Fibroblast of gingiva (primary cell): Measurements from ENCODE around the gene RPGR.

Experiments
- DNase-seq: peaks from one replicate; pipeline ENCODE4 v3.0.0-alpha.2; 2011; ENCODE audit warnings: low read depth

RPGR gene

DNA sequence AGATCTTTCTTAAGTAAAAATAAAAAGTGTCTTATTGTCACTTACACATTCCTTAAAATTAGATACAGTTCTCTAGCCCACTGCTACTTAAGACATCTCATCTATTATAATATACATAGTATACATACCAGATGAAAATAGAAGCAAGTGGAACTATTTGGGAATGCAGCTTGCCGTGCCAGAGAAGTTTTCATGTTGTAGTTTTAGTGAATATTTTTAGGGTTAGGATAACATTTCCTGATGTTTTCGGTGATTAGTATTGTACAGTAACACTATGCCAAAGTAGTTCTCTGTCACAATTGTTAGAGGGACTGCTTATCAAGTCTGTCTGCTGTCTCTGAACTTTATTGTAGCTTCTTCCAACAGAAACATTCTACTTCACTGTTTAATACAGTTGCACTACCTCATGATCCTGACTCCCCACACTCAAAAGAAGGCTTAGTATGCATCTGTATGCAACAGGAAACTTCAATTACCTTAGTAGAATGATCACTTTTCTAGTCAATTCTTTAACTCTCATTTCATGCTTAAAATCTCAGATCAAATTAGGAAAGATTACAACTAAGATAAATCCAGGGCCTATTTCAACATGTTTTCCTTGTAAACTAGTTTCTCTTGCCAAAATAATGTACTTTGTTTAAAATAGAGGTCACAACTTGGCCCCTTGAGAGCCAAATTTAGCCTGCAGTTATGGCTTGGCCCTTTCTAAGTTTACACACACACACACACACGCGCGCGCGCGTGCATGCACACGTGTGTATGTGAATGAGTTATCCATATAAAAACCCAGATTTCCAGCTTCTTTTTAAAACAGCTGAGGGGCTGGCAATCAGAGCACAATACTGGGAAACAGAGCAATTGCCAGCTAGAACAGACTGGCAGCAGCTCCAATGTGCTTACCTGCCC lies 64.3 kb downstream of the RPGR start:
- peak; percentile 75 for DNase-seq

DNA sequence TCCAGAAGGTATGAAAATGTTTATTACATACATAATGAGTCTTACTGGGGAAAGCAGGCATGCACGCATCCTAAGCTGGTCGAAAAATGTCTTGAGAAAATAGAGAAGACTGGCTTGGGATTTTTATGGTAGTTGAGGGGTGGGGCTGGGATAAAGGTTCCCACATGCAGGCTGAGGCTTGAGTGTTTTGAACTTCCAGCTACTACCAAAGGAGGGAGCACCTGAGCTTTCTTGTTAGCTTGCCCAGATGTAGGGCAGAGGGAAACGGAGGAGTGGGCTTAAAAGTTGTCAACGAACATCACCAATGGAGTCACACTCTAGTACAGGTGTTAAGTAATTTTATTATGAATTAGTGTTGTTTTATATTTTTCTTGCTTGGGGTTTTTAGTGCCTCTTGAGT lies 67.1 kb downstream of the RPGR start:
- DNase-seq: no peak

DNA sequence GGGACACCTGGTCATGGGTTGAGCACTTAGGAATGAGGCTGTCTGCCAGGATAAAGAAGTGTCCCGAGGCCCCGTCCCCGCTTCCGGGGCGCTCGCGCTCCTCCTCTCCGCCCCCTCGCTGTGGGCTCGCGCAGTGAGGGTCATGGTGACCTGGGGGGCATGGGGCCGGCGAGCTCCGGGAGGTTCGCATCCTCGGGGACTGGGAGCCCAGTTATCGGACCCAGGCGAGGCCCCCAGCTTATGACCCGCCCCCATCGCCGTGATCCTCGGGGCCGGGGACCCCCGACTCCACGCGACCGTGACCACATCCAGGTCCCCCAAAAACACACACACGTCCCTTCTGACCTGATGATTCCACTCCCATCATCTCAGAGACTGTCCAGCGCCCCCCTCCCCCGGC lies 71.3 kb downstream of the RPGR start:
- DNase-seq: no peak

DNA sequence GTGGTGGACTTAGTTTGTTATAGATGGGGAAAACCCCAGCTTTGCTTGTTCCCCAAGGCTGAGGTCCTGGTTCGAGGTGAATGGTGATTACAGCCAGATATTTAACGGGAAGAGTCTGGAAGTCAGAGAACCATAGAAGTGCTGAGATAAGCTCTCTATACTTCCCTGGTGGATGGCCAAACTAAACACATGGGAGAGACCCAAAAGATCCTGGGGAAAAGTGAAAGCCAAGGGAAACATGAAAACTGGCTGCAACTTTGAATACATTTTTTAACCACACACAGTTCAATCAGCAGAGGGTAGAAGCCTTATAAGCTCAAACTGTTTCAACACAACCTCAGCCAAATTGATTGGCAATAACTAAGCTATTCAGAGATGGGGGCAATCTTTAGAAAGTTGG lies 77.3 kb downstream of the RPGR start:
- DNase-seq: no peak

DNA sequence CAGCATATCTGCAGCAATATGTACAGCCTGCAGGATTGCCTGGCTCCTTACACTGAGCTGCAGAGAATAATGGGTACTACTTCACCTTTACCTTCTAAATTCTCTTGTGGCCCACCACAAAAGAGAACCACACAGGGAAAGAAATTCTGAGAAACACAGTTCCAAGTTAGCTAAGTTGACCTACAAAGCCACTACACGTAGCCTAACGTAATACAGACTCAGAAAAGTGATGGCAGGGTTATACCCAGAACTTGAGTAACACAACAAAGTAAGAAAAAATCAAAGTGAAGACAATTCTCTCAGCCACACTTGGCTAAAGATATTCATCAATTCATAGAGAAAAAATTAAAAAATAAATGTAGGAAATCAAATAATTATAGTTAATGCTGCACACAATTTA lies 80.3 kb downstream of the RPGR start:
- no peak for DNase-seq

DNA sequence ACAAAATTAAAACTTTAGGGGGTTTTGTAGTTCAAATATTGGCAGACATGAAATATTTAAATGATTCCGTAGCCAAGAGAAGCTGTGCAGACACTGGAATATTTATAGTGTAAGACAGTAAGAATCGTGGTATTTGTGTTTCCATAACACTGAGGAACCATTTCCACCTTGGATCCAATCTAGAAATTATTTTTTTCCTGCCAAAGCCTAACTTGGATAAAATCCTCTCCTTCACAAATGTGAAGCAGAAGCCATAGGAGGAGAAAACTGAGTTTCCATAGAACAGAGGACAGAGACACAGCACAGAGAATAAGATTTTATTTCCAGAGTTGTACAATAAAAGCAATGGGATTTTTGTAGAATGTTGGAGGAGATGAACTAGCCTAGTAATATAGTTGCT lies 86.8 kb downstream of the RPGR start:
- no peak for DNase-seq

DNA sequence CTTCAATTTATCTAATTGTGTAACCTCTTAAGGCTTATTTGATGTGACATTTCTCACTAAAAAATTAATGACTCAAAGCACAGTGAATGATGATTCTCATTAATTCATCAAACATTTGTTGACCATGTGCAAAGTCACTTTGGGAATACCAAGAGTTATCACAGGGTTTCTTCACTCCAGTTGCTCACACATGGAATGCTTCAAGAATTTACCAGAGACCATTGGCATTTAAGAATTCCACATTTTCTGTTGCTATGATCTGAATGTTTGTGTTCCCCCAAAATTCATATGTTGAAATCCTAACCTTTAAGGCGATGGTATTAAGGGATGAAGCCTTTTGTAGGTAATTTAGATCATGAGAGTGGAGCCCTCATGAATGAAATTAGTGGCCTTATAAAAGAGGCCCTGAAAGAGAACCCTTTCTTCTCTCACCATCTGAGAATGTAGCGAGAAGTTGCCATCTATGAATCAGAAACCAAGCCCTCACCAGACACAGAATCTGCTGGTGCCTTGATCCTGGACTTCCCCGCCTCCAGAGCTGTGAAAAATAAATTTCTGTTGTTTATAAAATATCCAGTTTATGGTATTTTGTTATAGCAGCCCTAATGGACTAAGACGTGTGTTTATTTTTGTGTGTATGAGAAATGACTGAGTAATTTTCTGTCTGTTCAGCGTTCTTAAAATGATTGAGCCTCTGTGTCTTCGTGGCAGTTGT lies 90.3 kb downstream of the RPGR start:
- DNase-seq: peak; percentile 71

DNA sequence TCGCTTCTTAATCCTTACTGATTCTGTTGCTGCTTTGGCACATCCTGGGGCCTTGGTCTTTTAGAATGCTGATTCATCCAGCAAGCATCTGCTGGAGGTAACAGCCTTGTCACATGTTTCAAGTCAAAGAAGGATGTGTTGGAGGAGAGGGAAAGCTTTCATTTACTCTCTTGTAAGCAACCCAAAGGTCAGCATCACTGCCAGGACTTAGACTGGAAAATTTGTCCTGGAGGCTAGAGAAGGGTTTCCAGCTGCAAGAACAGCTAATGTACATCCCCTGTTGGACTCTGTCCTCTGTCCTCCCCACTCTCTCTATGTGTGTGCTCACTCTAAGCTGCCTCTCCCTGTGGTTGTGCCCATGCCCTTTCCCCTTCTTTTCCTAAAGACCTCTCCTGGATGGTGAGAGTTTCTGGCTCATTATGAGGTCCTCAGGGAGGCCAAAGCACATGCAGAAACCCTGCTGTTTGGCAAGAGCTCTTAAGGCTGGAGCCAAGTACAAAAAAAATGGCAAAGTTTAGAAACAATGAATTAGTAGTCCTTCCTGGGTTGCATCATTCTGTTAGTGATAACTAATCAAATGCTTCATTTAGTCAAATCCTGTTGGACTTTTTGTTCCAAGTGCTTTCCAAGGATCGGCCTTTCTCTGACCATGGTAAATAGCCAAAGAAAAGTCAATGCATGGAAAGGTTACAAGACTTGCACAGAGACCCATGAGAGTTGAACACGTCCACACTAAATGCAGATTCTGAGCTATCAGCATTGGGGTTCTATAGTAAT lies 93.2 kb downstream of the RPGR start:
- DNase-seq: peak; percentile 97

DNA sequence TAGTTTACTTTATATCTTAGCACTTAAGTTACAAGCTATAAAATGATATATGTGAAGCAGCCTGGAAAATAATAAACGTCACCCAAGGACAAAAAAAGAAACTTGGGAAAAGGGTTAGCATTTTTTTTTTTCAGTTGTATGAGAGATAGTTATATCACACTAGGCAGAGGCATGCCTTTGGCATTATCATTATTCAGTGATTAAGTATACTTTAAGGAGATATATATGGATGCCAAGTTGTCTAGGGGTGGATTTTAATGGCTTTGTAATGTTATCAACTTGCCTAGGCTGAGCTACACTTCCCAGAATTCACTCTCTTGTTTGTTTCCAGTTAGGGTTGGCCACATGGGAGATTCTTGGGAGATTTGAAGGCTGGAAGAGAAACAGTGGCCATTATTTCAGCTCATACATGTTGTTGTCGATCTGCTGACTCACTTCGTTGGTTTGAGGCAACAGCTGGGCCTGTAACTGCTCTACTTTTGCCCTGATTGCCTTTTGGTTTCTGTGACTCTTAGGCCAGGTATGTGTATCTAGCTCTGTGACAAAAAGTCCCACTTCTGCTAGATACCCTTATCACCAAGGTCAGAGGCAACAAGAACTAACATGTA lies 95.1 kb downstream of the RPGR start:
- peak; percentile 40 for DNase-seq

DNA sequence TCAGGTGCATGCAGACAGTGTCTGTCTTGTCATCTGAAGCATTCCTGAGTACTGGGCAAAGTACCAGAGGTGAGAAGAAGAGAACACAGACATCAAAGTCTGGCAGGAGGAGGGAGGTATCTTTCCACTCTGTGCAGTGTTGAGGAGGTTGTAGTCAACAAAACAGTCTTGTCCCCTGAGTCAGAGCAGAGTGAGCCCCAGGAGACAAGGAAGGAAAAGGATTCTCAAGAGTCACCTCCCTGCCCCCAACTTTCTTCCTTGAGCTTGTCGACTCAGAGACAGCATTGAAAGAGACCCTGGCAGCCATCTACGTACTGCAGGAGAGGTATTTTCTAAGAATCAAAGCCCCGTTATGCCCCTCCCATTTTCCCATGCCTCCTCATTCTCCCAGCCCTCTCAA lies 102.2 kb downstream of the RPGR start:
- DNase-seq: no peak

DNA sequence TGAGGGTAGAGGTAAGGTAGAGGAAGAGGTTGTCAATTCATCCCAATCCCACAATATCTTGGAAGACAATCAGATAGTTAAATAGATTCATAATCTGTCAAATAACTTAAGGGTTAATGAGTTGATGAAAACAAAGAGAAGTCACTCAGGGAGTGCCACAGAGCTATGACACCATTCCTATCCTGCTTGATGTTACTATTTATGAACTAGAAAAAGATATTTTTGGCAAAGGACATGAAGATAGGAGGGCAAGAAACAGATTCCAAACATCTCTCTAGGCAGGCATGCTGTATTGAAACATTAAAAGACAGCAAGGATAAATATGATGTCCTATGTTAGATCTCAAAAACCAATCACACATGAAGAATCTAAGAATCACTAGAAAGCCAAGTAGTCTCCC lies 103.1 kb downstream of the RPGR start:
- no peak for DNase-seq

DNA sequence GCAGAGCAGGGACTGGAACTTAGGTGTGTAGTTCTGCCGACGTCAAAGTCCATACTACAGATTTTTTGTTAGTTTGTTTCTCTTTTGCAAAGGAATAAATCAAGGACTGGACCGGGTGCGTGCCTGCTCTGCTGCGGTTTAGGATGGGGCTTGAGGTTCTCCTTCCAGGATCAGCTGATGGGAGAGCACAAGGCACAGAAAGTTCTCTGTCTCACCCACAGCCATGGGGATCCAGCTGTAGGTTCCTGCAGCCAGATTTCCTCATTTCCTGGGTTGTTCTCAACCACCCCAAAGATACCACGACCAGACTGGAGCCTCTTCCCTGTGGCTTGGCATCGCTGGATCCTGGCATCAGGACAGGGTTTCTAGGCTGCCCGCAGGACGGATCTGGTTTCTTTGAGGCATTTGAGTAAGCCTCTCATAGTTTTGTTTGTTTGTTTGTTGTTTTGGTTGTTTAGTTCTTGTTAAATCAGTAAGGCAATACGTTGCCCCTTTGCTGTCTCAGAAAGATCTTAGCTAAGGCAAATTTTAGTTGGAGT lies 105.8 kb downstream of the RPGR start:
- peak; percentile 78 for DNase-seq

DNA sequence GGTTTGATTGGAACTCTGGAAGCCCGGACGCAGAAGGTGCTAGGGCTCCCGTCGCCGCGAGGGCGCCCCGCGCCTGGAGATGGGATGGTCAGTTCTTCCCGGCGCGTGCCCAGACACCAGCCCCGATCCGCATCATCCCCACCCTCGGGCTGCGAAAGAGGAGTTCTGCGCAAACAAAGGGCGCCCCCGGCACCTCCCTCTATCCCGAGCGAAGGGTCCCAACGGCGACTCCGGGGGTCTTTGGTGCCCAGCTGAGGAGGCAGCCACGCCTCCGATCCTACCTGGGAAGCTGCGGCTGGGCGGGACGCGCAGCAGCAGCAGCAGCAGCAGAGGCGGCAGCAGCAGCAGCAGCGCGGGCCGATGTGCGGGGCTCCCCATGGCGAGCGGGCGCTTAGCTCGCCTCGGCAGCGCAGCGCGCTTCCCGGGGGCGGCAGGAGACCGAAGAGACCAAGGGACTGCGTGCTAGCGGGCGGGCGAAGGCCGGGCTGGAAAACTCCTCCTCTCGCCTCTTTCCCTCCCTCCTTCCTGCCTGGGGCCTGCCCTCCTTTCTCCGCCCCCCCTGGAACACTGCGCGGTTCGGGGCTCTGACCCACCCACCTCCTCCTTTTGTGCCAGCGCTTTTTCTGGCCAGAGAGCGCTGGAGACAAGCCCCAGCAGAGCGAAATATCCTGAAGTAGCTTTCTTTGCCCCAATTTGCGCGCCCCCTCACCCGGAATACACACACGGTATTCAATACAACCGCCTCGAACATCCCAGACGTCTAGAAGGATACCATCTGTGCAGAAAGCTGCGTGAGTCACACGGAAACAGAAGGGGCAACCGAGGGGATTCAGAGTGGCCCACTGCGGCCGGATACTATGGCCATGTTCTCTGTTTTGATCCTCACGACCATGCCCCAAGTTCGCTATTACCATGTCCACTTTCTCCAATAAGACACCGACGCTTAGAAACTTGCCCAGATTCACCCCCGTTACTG lies 106.6 kb downstream of the RPGR start, which contains the start of gene SRPX:
Gene SRPX (minus strand): TSS at position 457 of the 976 bp plus-strand sequence. CDS start 79 bp downstream, at position 378.
- DNase-seq: peak; percentile 67

DNA sequence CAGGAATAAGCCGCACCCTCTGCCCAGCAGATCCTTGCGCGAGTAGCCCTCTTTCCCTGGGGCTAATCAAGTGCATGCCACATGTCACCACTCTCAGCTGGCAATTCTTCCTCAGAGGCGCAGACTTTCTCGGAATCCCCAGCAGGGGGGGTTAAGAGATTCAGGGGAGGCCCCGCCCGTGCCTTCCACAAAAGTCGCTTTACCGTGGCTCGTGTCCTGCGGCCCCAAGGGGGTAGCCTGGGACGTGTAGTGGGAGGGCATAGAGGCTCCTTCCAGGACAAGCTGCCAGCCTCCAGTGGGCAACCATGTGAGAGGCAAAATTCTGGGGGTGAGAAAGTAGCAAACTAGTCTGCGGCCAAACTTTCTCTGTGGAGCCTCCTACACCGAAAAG lies 107.3 kb downstream of the RPGR start:
- peak; percentile 75 for DNase-seq
